GM12865 (cell line): Measurements from ENCODE around the gene GET4.

Experiments
- DNase-seq: peaks from one replicate; pipeline ENCODE4 v3.0.0; 2010; ENCODE audit warnings: low read depth
- H3K4me3 ChIP-seq: 2 replicates; pipeline ENCODE4 v1.5.1; 2011; ENCODE audit warnings: mild to moderate bottlenecking, low read depth, low read length, control low read depth
- CTCF ChIP-seq: IDR thresholded peaks from 2 replicates; pipeline ENCODE4 v1.5.1; 2011; ENCODE audit warnings: low read length, control low read depth, low read depth, inconsistent platforms; ENCODE audit not compliant: insufficient read depth; ENCODE audit errors: missing control alignments

Gene GET4

GRCh38 chr7:895451-896052, 19.2 kb downstream of the GET4 start:
- no peak overlapping the region for H3K4me3 ChIP-seq
- no peak for TF ChIP-seq CTCF
- no peak for DNase-seq

GRCh38 chr7:896346-897075, 20.2 kb downstream of the GET4 start:
- H3K4me3 ChIP-seq, result no peak overlapping the region
- no peak for DNase-seq
- TF ChIP-seq CTCF, result no peak

GRCh38 chr7:897086-897485, 20.7 kb downstream of the GET4 start:
- no peak for DNase-seq
- no peak for TF ChIP-seq CTCF
- no peak overlapping the region for H3K4me3 ChIP-seq

GRCh38 chr7:897771-898376, 21.5 kb downstream of the GET4 start:
- DNase-seq, result no peak
- TF ChIP-seq CTCF, result no peak
- H3K4me3 ChIP-seq, result no peak overlapping the region

GRCh38 chr7:898460-898854, 22.1 kb downstream of the GET4 start:
- no peak for DNase-seq
- no peak for TF ChIP-seq CTCF
- H3K4me3 ChIP-seq, result no peak overlapping the region

GRCh38 chr7:898855-899681, 22.7 kb downstream of the GET4 start:
- no peak overlapping the region for H3K4me3 ChIP-seq
- DNase-seq, result no peak
- TF ChIP-seq CTCF, result no peak
